Measurements from ENCODE around the gene NPAS3. TPM values are rescaled to one million over a fixed set of nuclear protein-coding genes. Genes with fewer than 3 reads are reported as not detected.

NPAS3 gene
- total RNA-seq, 1 experiment from 2014 or later: not detected

DNA sequence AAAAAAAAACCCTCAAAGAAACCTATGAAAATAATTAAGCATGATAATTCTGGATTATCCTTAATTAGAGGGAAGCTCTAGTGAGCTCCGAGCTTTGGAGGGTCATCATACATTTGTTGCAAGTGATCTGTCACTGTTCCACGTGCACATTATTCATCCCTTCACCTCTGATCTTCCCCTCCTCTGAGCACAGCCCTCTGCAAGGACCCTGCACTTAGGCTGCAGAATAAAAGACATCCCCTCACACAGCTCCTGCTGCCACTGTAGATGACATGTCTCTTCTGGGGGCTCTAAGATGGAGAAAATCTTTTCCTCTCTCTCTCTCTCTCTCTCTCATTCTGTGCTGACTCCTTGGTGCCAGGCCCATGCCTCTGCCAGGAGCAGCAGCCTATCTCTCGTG is 711.8 kb downstream of the NPAS3 start:
- no peak for DNase-seq (ENCODE audit: low spot score)
- in situ Hi-C loops (cut with HindIII; ENCODE audit: low sequenced_read_pairs): no loop called here

- no peak for DNase-seq (ENCODE audit: low spot score)
- in situ Hi-C loops (cut with HindIII; ENCODE audit: low sequenced_read_pairs): no loop called here
Measured at GRCh38 chr14:33652566-33653307, 714.1 kb downstream of the NPAS3 start.

GRCh38 chr14:33653308-33653695 is 714.6 kb downstream of the NPAS3 start:
- DNase-seq (ENCODE audit: low spot score): no peak
- in situ Hi-C loops (cut with HindIII; ENCODE audit: low sequenced_read_pairs): no loop called here

GRCh38 chr14:33655421-33655820 is 716.7 kb downstream of the NPAS3 start:
- in situ Hi-C loops (cut with HindIII; ENCODE audit: low sequenced_read_pairs): no loop called here
- no peak for DNase-seq (ENCODE audit: low spot score)

GRCh38 chr14:33657476-33657875 is 718.8 kb downstream of the NPAS3 start:
- no peak for DNase-seq (ENCODE audit: low spot score)
- in situ Hi-C loops (cut with HindIII; ENCODE audit: low sequenced_read_pairs): no loop called here

DNA sequence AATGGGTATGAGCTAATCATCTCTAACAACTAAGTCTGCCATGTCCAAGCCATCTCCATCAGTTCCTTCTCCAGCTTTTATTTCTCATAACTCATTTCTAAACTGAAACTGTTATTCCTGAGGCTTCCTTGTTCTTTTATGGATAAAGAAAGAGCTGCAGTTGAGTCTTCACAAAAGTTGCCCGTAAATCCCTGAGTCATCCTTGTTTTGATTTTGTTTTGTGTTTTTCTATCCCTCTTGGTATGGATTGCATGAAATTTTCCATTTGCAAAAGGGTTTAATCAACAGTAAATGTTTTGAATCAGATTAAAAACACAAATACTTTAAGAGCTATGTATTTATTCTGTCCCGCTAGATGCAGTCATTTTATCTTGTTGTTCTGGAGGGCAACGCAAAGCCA is 721.6 kb downstream of the NPAS3 start:
- in situ Hi-C loops (cut with HindIII; ENCODE audit: low sequenced_read_pairs): no loop called here

DNA sequence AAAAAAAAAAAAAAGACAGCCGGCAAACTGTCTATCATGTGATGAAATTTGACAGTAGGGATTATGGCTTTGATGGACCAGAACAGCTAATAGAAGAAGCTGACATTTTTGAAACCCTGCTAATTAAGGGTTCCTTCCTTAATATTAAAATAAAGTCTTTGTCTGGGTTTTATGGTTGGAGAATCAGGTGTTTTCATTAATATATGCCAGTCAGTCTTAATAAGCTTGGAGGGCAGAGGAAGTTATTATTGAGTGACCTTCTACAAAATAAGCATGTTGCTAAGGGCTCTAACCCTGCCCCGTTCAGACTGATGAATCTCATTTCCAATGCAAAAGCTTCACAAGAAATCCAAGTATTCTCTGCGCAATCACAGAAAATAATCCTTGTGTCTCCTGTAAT is 722.4 kb downstream of the NPAS3 start:
- no peak for DNase-seq (ENCODE audit: low spot score)
- in situ Hi-C loops (cut with HindIII; ENCODE audit: low sequenced_read_pairs): no loop called here

More for the DNA sequence above, 721.6 kb downstream of the NPAS3 start:
- no peak for DNase-seq (ENCODE audit: low spot score)

- in situ Hi-C loops (cut with HindIII; ENCODE audit: low sequenced_read_pairs): no loop called here
- DNase-seq (ENCODE audit: low spot score): no peak
Measured at GRCh38 chr14:33668066-33668465, 729.4 kb downstream of the NPAS3 start.

GRCh38 chr14:33669111-33669510 is 730.4 kb downstream of the NPAS3 start:
- DNase-seq (ENCODE audit: low spot score): no peak
- in situ Hi-C loops (cut with HindIII; ENCODE audit: low sequenced_read_pairs): no loop called here

DNA sequence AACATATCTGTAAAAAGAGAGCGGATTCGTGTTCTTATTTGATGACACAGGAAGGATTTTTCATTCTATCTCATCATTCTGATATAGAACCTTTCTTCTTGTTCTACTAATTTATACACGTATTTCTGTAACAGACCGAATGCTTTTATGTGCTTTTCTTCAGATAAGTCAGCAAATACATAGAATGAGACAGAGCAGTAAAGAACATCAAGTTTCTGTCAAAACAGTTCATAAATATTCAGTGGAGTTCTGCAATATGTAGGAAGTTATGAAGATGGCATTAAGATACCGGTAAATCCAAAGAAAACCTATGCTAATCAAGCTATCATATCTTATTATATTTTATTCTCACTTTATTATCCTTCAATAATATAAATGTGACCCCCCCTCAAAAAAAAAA is 731.6 kb downstream of the NPAS3 start:
- no peak for DNase-seq (ENCODE audit: low spot score)
- in situ Hi-C loops (cut with HindIII; ENCODE audit: low sequenced_read_pairs): no loop called here

DNA sequence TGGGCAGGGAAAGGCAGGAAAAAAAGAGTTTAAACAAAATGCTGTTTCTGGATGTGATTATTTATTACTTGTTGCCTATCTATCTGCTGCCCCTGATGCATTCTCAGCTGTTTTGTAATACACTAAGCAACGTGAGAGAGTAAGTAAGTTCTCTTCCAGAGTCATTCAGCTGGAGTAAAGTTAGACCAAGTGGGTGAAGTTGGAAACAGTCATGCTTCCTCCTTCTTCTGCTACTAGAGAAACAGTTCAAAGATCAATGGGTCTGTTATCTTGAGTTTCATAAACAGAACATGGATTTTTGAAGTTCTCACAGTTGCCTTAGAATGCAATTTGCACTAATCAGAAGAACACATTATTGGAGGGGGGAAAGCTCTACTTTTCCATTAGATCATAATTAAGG is 732.9 kb downstream of the NPAS3 start:
- DNase-seq (ENCODE audit: low spot score): no peak
- in situ Hi-C loops (cut with HindIII; ENCODE audit: low sequenced_read_pairs): no loop called here

DNA sequence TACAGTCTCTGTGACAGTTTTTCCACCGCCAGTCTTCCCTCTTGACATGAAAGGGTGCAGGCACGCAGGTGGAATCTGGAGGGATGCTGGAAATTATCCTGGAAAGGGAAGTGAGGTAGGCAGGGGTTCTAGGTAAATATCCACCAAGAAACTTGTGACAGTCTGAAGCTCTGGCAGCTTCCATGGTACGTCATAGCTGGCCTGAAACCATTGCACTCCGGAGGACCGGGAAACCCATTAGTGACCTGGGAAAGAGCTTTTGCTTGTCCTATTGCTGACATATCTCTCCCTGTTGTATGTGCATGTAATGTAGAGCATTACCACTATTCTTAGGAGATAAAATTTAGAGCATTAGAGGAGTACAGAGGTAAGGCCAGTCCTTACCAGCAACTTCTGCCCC is 736.2 kb downstream of the NPAS3 start:
- no peak for DNase-seq (ENCODE audit: low spot score)

GRCh38 chr14:33675415-33676130 is 736.9 kb downstream of the NPAS3 start:
- in situ Hi-C loops (cut with HindIII; ENCODE audit: low sequenced_read_pairs): no loop called here
- DNase-seq (ENCODE audit: low spot score): no peak

More for the DNA sequence above, 736.2 kb downstream of the NPAS3 start:
- in situ Hi-C loops (cut with HindIII; ENCODE audit: low sequenced_read_pairs): no loop called here

DNA sequence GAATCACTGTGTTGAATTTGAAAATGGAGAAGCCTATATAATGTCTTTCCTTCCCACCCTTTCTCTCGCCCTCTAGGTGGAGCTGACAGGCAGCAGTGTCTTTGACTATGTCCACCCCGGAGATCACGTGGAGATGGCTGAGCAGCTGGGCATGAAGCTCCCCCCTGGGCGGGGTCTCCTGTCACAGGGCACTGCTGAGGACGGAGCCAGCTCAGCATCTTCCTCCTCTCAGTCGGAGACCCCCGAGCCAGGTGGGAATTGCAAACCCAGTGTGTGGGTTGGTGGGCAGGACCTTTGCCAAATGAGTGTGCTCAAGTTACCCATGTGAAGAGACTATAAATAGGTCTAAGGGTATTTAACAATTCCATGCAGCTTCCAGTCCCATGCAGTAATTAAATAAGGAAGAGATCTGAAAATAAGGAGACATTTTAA is 737.5 kb downstream of the NPAS3 start:
- DNase-seq (ENCODE audit: low spot score): no peak

GRCh38 chr14:33676891-33677290 is 738.2 kb downstream of the NPAS3 start:
- DNase-seq (ENCODE audit: low spot score): no peak
- in situ Hi-C loops (cut with HindIII; ENCODE audit: low sequenced_read_pairs): no loop called here

More for the DNA sequence above, 737.5 kb downstream of the NPAS3 start:
- in situ Hi-C loops (cut with HindIII; ENCODE audit: low sequenced_read_pairs): no loop called here

DNA sequence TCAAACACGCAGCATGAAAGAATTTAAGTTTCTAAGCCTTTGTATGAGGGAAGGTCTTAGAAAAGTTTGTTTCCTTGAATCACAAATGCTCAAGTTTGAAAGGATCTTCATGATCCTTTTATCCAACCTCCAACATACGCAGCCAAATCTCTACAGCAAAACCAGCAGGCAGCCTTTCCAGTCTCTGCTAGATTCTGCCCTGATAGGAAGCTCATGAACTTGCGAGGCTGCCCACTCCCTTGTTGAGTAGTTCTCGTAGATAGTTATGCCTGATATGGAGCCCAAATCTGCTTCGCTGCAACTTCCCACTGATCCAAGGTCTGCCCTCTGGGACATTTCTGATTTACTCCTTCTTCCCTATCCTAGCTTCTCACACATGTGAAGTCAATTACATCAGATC is 739.3 kb downstream of the NPAS3 start:
- in situ Hi-C loops (cut with HindIII; ENCODE audit: low sequenced_read_pairs): no loop called here
- DNase-seq (ENCODE audit: low spot score): no peak

- in situ Hi-C loops (cut with HindIII; ENCODE audit: low sequenced_read_pairs): no loop called here
- DNase-seq (ENCODE audit: low spot score): no peak
Measured at GRCh38 chr14:33679025-33679424, 740.3 kb downstream of the NPAS3 start.

GRCh38 chr14:33679461-33680225 is 741.0 kb downstream of the NPAS3 start:
- in situ Hi-C loops (cut with HindIII; ENCODE audit: low sequenced_read_pairs): no loop called here

DNA sequence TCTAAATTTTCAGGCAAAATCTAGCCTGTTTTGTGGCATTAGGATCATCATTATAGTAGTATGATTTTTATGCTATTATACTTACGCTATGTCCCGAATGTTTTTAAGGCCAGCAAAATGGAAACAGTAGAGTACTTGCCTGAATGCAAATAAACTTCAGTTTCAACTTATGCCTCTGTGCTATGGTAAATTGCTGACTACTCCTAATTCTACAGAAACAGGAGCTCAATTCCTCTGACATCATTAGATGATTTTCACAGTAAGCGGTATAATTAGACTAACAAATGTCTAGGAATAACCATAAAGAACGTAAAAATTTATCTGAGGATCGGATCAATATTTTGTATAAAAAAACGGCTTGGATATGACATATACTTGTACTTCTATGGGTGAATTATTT is 742.2 kb downstream of the NPAS3 start:
- in situ Hi-C loops (cut with HindIII; ENCODE audit: low sequenced_read_pairs): no loop called here
- DNase-seq (ENCODE audit: low spot score): no peak

More at GRCh38 chr14:33679461-33680225, 741.0 kb downstream of the NPAS3 start:
- DNase-seq (ENCODE audit: low spot score): no peak

DNA sequence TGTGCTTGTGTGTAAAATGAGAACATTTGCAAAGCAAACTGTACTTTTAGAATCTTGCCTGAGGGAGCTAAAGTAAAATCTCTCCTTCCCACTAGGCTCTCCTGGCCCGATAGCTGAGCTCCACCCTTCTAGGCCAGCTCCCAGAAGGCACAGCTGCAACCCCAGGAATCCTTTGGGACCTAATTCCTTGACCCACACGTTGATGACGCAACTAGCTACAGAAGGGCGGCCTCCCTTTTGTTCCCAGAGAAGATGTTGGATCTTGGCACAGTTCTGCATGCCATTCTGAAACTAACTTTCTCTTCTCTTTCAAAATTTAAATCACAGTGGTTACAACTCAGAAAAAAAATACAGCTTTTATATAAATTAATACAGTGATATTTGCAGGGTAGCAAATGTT is 744.1 kb downstream of the NPAS3 start:
- DNase-seq (ENCODE audit: low spot score): no peak
- in situ Hi-C loops (cut with HindIII; ENCODE audit: low sequenced_read_pairs): no loop called here
